Nephron progenitor cell (in vitro differentiated cells): Measurements from ENCODE around the gene SYTL3.
"Not testable (repeated sequence)": the region's sequence is repeated elsewhere in the genome, so short reads cannot be mapped to it uniquely, and the experiment has no call there.

Source experiments
- DNase-seq: peaks from one replicate; pipeline ENCODE4 v3.0.0; 2021
- H3K27ac Mint-ChIP-seq: 2 replicates; pipeline ENCODE4 v1.8.0; 2021; ENCODE audit warnings: mild to moderate bottlenecking, moderate library complexity, mixed read lengths
- H3K27me3 Mint-ChIP-seq: 2 replicates; pipeline ENCODE4 v1.8.0; 2021; ENCODE audit warnings: mild to moderate bottlenecking, low read depth, mixed read lengths; ENCODE audit not compliant: poor library complexity
- H3K36me3 Mint-ChIP-seq: 2 replicates; pipeline ENCODE4 v1.8.0; 2021; ENCODE audit warnings: low read depth, mixed read lengths
- H3K4me1 Mint-ChIP-seq: 2 replicates; pipeline ENCODE4 v1.8.0; 2021; ENCODE audit warnings: mixed read lengths
- H3K4me3 Mint-ChIP-seq: 2 replicates; pipeline ENCODE4 v1.8.0; 2021; ENCODE audit warnings: mild to moderate bottlenecking, moderate library complexity, mixed read lengths
- H3K9me3 Mint-ChIP-seq: 2 replicates; pipeline ENCODE4 v1.8.0; 2021; ENCODE audit warnings: mild to moderate bottlenecking, moderate library complexity, mixed read lengths
- TF ChIP-seq, protein P1 (sequence below): fragments of 200-600 bp; sonication (generic); IDR thresholded peaks from 2 replicates; pipeline ENCODE4 v1.5.0; 2021; ENCODE audit warnings: antibody characterized with exemption

Gene SYTL3

DNA sequence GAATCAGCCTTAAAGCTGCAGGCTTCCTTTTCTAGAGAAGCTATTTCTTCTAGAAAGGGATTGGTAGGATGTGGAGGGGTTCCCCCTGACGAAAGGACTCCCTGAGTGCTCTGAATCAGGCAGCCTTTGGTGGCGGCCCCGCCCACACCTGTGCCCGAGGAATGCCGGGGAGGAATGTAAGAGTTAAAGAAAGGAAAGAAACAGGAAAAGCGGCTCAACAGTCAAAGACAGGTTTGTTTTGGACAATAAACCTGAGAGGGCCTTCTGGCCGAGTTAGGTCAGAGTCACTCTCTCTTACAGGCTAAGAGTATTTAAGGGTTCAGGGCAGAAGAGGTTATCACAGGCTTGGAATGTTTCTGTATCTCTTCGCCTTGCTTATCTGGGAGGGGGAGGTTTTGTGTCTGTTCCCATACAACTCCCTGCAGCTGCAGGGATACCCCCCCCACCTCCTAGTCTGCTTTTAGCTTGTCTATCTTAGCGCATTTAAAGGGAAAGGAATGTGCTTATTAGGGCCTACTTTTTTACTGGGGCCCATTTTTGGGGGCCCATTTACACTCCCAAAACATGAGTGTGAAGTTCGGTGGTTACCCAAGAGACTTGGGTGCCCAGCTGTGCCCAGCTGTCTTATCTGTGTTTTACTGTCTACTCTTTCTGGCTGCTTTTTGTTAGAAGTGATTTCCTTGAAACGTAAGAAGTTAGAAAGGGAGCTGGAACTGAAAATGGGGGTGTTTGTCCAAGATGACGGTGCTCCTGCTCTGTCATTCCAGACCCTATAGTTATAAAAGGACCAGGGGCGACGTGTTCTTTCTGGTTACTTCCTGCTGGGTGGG lies 38.1 kb upstream of the SYTL3 start:
- H3K4me3 Mint-ChIP-seq, result no peak overlapping the region
- no peaks in the 10 kb centered on the region for H3K27me3 Mint-ChIP-seq
- peaks cover 12% of the 10 kb centered on the region for H3K4me1 Mint-ChIP-seq
- peak overlapping the region; percentile 69 for H3K27ac Mint-ChIP-seq
- TF ChIP-seq, protein P1, sequence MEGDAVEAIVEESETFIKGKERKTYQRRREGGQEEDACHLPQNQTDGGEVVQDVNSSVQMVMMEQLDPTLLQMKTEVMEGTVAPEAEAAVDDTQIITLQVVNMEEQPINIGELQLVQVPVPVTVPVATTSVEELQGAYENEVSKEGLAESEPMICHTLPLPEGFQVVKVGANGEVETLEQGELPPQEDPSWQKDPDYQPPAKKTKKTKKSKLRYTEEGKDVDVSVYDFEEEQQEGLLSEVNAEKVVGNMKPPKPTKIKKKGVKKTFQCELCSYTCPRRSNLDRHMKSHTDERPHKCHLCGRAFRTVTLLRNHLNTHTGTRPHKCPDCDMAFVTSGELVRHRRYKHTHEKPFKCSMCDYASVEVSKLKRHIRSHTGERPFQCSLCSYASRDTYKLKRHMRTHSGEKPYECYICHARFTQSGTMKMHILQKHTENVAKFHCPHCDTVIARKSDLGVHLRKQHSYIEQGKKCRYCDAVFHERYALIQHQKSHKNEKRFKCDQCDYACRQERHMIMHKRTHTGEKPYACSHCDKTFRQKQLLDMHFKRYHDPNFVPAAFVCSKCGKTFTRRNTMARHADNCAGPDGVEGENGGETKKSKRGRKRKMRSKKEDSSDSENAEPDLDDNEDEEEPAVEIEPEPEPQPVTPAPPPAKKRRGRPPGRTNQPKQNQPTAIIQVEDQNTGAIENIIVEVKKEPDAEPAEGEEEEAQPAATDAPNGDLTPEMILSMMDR, result no peak
- no peak for DNase-seq
- peaks cover 61% of the 10 kb centered on the region for H3K36me3 Mint-ChIP-seq
- peaks cover 23% of the 10 kb centered on the region for H3K9me3 Mint-ChIP-seq

DNA sequence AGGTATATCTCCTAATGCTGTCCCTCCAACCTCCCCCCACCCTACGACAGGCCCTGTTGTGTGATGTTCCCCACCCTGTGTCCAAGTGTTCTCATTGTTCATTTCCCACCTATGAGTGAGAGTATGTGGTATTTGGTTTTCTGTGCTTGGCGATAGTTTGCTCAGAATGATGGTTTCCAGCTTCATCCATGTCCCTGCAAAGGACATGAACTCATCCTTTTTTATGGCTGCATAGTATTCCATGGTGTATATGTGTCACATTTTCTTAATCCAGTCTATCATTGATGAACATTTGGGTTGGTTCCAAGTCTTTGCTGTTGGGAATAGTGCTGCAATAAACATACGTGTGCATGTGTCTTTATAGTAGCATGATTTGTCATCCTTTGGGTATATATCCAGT lies 35.2 kb upstream of the SYTL3 start:
- H3K9me3 Mint-ChIP-seq, result peaks cover 47% of the 10 kb centered on the region
- H3K27me3 Mint-ChIP-seq, H3K27ac Mint-ChIP-seq, H3K4me3 Mint-ChIP-seq, DNase-seq: not testable (repeated sequence)
- H3K36me3 Mint-ChIP-seq, result peaks cover 78% of the 10 kb centered on the region
- peaks cover 12% of the 10 kb centered on the region for H3K4me1 Mint-ChIP-seq

DNA sequence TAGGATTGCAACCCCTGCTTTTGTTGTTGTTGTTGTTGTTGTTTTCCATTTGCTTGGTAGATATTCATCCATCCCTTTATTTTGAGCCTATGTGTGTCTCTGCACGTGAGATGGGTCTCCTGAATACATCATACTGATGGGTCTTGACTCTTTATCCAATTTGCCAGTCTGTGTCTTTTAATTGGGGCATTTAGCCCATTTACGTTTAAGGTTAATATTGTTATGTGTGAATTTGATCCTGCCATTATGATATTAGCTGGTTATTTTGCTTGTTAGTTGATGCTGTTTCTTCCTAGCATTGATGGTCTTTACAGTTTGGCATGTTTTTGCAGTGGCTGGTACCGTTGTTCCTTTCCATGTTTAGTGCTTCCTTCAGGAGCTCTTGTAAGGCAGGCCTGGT lies 31.6 kb upstream of the SYTL3 start:
- H3K4me3 Mint-ChIP-seq, DNase-seq, H3K4me1 Mint-ChIP-seq, H3K27me3 Mint-ChIP-seq, H3K27ac Mint-ChIP-seq: not testable (repeated sequence)
- Mint-ChIP-seq H3K36me3 (peaks cover 98% of the 10 kb centered on the region), H3K9me3 (peaks cover 47% of the 10 kb centered on the region)

DNA sequence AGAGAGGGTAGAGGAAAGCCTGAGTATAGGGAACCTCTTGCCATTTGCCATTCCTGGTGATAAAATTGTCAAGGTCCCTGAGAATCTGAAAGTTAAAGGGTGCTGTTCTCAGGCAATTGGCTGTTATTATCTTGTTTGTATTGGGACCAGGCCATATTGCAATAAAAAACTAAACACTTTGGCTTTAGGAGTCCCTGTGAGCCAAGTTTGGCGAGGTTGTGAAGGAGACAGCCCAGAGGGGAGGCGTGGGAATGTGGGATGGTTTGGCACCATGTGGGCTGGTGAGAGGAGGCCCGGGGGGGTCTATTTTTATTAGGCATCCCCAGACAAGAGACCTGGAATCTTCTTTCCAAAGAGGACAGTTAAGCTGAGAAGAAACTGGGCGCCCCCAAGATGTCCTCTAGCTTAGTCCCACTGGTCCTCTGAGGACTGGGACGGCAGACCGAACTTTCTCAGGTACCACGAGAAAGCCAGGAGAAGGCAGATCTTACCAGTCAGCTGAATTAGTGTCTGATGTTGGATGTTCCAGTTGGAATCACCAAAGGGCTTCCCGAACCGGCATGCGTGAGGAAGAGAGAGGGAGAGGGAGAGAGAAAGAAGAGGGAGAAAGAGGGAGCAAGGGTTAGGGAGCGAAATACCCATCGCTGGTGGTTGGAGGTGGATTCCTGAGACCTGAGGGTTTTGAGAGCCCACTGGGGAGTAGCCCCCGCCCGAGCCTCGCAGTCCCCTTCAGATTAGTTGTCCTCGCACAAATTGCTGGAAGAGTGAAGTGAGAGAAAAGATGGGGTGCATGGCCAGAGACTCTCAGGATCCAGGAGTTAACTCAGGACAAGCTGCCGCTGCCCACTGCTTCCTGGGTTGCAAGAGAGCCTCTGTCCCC lies 29.7 kb upstream of the SYTL3 start:
- H3K27me3 Mint-ChIP-seq, result no peaks in the 10 kb centered on the region
- H3K36me3 Mint-ChIP-seq, result peaks cover 88% of the 10 kb centered on the region
- DNase-seq, result no peak
- no peak overlapping the region for H3K4me3 Mint-ChIP-seq
- H3K9me3 Mint-ChIP-seq, result peaks cover 38% of the 10 kb centered on the region
- TF ChIP-seq, protein P1, result no peak
- H3K27ac Mint-ChIP-seq, result peak overlapping the region; percentile 42
- H3K4me1 Mint-ChIP-seq, result peaks cover 16% of the 10 kb centered on the region

DNA sequence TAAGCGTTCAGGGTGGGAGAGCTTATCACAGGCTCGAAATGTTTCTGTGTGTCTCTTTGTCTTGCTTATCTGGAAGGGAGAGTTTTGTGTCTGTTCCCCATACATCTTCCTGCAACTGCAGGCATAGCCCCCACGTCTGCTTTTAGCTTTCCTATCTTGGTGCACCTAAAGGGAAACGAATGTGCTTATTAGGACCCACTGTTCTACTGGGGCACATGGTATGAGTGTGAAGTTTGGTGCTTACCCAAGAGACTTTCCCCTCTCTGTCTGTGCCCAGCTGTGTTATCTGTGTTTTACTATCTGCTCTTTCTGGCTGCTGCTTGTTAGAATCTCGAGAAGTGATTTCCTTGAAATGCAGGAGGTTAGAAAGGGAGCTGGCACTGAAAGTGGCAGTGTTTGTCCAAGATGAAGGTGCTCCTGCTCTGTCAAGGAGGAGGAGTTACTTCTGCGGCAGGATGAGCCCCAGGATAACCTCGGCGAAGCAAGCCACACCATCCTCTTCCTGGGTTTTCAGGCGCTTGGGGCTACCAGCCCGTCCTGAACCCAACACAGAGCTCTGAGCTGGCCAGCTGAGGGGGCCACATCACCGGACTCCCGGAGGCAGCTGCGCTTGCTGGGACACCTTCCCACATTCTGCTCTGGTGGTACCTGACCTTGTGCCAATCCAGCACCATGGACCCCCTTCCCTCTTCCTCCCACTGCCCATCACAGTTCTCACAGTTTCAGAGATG lies 28.7 kb upstream of the SYTL3 start:
- peaks cover 23% of the 10 kb centered on the region for H3K4me1 Mint-ChIP-seq
- peaks cover 86% of the 10 kb centered on the region for H3K36me3 Mint-ChIP-seq
- no peaks in the 10 kb centered on the region for H3K27me3 Mint-ChIP-seq
- peak overlapping the region; percentile 72 for H3K27ac Mint-ChIP-seq
- H3K9me3 Mint-ChIP-seq, result peaks cover 30% of the 10 kb centered on the region
- no peak overlapping the region for H3K4me3 Mint-ChIP-seq
- DNase-seq, result no peak
- TF ChIP-seq, protein P1, result no peak

DNA sequence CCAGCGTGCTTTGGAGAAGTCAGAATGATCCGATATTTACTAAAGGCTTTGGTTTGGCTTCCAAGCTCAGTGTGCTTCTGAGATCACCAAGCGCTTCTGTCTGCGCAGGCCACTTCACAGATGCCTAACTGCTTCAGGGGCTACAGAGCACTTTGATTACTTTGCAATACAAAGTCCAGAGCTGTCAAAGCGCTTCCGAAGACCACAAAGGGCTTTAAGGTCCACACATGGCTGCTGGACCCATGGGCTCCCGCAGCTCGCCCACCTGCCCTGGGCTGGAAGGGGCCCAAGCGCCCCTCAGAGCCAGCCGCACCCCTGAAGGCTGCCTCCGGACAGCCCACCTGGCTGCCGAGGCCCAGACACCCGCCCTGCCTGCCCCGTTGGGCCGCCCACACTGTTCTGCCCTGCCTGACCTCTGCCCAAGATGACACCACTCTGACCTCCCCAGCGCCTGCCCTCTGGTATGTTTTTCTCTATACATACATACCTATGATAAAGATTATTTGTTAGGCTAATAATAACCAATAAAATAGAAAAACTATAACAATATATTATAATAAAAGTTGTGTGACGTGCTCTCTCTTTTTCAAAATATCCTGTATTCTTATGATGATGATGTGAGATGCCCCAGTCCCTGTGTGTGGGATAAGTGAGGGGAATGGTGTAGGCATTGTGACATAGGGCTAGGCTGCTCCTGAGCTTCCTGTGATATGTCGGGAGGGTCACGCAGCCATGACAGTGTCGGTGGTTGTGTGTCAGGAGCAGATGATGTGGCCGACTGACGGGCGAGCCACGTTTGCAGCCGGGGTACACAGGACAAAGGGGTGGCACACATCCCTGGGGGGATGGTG lies 27.9 kb upstream of the SYTL3 start:
- Mint-ChIP-seq H3K4me3 (no peak overlapping the region), H3K27me3 (no peaks in the 10 kb centered on the region), H3K4me1 (peaks cover 31% of the 10 kb centered on the region), H3K36me3 (peaks cover 84% of the 10 kb centered on the region), H3K27ac (no peak overlapping the region), H3K9me3 (peaks cover 22% of the 10 kb centered on the region)
- TF ChIP-seq, protein P1, result no peak
- no peak for DNase-seq
